Measurements from ENCODE around the gene KRTAP4-5.
"Not testable (repeated sequence)": the region's sequence is repeated elsewhere in the genome, so short reads cannot be mapped to it uniquely, and the experiment has no call there.

Gene KRTAP4-5

DNA sequence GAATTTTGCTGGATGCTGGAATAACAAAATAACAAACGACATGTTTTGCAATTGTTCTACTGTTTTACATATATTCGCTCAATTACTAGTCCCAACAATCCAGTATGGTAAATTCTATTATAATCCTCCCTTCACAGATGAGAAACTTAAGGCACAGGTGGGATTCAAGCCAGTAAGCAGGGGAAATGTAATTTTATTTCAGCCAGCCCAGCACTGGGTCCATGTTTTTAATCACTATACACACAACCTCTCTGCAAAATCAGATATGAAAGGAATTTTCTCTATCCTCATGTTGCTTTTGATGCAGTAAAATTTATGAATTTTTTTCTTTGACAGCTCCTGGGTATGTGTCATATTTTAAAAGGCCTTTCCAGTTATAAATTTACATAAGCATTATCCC lies 4.4 kb downstream of the KRTAP4-5 start:
- DNase-seq = no peak

DNA sequence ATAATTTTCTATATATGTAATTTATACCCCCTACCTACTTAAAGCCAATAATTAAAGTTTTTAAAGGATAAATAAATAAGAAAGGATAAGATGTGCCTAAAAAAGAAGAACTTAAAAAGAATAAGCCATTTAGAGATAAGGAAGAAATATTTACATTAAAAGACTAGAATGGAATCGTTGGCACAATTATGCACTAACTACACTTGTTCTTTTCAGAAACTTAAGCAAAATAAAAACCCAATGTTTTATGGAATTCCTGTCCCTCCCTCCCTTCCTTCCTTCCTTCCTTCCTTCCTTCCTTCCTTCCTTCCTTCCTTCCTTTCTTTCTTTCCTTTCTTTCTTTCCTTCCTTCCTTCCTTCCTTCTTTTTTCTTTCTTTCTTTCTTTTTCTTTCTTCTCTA lies 4.8 kb downstream of the KRTAP4-5 start:
- DNase-seq = no peak

DNA sequence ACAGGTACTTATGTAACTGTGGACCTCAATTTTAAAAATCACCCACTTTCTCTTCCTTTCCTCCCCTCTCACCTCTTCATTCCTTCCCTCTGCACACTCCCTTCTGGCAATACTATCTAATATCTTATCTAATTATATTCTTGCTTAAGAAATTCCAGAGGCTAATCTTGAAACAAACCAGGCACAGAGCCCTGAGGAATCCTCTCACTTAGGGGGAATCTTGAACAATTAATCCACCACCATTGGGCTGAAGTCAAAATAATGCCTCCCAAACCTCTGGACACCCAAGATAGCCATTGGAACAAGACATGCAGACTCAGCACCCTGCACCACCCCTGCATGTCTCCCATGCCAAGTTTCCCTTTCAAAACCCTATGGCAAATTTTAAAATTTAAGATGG lies 8.3 kb downstream of the KRTAP4-5 start:
- DNase-seq = no peak

DNA sequence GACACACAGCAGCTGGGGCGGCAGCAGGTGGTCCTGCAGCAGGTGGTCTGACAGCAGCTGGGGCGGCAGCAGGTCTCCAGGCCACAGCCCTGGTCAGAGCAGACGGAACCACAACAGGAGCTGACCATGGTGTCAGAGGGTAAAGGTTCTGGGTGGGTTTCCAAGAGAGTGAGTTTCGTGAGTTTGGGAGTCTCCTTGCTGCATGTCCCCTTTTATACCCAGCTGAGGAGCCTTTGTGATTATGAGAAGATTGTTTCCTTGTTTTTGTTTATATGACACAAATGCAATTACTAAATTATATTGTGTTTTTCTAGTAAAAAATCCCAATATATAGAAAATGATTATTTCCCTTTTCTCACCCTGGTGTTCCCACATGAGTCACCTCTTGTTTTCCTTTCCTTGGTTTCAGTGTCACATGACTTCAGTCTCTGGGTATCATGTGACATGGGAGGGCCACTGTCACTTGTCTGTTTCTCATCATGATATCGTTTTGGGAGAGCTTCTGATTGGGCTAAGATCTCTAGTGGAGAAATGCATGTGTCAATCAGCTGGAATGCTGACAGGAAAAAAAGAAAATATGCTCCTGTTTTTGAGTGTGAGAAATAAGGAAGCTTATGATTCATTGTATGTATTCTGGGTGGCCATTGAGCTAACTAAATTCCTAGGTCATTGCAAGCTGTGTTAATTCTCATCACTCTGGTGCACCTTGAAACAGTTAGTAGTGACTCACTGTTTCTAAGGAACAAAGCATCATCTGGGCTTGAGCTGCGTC lies 9.1 kb downstream of the KRTAP4-5 start, which contains the start of gene KRTAP4-6:
Gene KRTAP4-6, minus strand, starts transcription at position 185 of the 772 bp plus-strand sequence. Its CDS starts 57 bp downstream, at position 128.
- DNase-seq = no peak

DNA sequence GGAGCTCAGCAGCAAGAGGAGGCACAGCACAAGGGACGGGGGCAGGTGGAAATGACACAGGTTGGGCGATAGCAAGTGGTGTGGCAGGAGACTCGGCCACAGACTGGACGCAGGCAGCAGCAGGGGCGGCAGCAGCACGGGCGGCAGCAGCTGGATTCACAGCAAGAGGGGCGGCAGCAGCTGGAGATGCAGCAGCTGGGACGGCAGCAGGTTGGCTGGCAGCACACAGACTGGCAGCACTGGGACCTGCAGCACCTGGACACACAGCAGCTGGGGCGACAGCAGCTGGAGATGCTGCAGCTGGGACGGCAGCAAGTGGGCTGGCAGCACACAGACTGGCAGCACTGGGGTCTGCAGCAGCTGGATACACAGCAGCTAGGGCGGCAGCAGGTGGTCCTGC lies 9.8 kb downstream of the KRTAP4-5 start:
- DNase-seq = not testable (repeated sequence)

DNA sequence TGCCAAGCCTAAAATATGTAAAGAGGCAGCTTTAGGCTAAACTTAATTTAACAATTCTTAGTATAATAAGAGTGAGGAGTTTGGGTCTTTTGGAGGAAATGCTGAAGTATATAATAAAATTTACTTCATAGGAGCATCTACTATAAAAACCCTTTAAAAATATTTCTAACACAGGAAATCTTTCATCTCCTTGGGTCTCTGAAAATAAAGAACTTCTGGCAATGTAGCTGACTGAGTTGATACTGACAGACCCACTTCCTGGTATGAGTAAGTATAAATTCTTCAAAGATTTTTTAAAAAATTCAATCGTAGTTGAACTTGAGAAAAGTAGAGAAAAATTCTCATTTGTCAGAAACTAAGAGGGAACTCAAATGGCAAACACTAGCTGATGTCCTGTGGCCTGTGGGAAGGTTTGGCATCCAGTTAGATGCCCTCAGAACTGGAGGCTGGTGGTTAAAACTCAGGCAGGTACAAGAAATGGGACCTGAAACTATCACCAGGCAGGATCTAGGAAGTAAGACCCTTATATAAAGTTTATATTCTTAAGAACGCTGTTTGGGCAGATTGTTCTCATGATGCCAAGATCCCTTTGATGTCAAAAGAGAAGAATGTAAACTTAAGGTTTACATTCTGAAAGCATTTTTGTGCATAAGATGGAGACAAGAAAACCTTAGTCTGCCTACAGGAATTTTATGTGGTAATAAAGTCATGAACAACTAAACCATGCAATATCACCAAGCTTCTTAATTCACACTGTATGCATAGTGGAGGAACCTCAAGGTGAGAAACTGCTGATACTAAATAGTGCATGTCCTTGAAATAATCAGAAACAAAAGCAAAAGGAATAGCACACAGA lies 15.5 kb downstream of the KRTAP4-5 start:
- no peak for DNase-seq

DNA sequence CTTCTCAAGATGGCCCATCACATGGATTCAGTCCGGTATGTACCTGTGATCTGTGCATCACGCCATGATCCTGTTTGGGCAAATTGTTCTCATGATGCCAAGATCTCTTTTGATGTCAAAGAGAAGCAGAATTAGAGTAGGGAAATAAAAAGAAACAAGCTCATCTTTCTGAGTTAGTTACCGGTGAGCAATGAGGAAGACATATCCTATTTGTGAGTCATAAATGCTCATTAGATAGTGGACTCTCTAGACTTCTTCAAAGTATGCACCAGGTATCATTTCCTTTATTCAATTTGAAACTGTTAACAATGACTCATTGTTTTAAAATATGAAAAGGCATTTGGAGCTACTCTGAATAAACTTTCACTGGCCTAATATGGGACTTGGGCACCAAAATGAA lies 17.6 kb downstream of the KRTAP4-5 start:
- no peak for DNase-seq

DNA sequence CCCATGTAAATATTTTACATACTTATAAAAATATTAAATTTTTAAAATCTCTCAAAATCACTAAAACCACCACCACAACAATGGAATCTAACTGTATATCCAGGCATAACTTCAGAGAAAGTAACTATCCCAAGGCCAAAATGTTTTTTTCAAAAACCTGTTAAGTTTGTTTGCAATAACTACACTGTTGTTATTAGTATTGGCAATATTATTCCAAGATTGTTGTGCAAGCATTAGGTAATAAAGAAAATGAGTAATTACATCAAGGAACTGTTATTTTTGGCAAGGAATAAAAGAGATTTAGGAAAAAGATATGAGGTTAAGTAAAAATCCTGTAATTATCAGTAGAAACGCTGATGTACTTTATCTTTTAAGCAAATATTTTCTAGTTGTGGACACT lies 22.3 kb downstream of the KRTAP4-5 start:
- DNase-seq = no peak

DNA sequence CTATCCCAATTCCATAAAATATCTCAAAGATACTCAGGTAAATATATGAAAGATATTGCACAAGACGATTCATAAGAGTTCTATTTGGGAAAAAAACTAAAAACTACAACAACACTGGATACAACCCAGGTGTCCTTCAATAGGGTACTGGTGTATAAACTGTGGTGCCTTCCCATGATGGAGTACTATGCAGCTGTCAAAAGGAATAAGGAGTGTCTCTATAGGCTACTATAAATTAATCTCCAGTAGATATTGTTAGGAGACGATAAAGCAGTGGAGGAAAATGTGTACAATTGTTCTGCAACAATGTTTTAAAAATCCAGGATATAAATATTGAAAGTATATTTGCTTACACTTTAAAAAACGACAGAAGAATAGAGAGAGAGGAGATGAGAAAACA lies 23.2 kb downstream of the KRTAP4-5 start:
- DNase-seq = no peak

DNA sequence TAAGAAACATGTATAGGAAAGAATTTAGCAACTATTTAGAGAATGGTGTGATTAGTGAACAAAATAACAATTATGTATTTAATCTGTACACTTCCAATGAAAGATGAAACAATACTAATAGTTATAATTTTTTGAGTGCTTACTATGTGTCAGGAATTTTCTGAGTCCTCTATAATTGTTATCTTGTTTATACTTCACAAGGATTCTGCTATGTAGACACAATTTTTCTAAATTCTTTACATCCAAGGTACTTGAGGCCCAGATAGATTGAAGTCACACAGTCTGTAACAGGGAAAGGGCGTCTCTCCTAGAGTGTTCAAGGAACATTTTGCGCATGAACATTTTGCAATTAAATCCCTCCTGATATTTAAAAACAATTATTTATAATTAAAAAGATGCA lies 24.6 kb downstream of the KRTAP4-5 start:
- DNase-seq = no peak

DNA sequence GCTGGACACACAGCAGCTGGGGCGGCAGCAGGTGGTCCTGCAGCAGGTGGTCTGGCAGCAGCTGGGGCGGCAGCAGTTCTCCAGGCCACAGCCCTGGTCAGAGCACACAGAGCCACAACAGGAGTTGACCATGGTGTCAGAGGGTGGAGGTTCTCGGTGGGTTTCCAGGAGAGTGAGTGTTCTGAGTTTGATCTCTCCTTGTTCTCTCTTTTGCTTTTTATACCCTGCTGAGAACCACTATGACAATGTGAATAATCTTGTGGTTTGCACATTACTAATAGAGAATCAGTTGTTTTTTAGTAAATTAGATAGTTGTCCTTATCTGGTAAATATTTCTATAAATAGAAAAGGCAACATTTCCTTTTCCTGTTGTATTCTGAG lies 25.6 kb downstream of the KRTAP4-5 start, which contains the start of gene KRTAP4-12:
Gene KRTAP4-12, minus strand, starts transcription at position 192 of the 381 bp plus-strand sequence. Its CDS starts 60 bp downstream, at position 132.
- not testable (repeated sequence) for DNase-seq

DNA sequence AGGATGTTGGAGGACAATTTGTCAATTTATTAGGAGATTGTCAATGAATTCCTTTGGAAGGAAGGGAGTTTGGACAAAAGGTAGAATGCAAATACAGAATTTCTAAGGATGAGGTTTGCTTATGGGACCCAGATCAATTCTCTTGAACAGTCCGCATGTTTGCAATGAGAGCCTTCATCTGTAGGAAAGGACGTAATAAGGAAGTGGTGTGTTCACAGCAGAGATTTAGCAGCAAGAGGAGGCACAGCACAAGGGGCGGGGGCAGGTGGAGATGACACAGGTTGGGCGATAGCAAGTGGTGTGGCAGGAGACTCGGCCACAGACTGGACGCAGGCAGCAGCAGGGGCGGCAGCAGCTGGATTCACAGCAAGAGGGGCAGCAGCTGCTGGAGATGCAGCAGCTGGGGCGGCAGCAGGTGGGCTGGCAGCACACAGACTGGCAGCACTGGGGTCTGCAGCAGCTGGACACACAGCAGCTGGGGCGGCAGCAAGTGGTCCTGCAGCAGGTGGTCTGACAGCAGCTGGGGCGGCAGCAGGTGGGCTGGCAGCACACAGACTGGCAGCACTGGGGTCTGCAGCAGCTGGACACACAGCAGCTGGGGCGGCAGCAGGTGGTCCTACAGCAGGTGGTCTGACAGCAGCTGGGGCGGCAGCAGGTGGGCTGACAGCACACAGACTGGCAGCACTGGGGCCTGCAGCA lies 26.2 kb downstream of the KRTAP4-5 start:
- DNase-seq = not testable (repeated sequence)

DNA sequence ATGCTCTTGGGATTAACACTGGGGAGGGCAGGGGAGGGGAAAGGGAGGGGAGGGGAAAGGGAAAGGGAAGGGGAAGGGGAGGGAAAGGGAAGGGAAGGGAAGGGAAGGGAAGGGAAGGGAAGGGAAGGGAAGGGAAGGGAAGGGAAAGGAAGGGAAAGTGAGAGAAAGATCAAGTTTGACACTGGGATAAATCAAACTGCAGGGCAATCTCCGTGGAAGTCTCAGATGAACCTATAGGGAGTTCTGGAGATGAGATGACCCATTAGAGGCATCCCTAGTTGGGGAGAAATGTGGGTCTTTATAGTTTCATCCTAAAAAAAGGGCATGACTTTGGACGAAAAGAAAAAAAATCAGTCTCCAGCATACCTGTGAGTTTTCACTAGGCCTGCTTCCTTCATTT lies 27.9 kb downstream of the KRTAP4-5 start:
- DNase-seq = no peak

DNA sequence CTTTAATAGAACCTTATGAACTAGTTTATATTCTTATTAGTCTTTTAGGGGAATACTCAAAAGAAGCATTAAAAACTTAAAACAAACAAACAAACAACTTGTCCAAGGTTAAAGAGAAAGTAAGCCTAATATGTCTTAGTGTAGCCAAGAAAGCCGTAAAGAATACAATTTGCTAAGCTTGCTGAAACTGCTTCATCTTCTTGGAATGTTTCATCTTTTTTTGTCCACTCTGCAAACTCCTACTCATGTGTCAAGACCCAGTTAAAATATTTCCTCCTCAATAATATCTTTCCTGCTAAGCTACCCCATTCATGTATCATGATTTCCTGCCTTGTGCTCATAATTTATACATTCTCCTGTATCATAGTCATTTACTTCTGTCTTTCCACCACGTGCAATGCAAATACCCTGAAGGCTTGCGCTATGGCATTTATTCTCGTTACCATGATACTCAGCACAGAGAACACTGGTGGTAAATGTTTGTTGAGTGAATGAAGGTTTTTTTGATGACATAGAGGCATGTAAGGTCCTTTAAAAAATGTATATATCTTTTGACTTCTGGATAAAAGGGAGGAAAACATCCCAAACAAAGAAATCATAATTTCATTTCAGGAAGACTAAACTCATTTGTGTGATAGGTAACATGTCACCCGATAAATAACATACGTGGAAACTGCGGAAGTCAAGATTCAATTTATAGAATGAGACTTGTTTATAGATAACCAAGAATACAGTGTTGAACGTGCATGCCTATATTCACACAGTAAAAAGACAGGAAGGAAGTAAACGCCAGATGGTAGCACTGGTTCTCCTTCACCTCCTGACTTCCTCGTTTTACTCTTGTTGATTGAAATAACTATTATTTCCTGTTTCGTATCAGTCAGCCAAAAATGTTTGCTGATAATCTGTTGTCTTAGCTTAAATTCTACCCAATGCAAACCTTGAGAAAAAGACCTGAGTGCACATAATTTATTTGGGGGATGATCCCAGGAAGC lies 29.6 kb downstream of the KRTAP4-5 start:
- not testable (repeated sequence) for DNase-seq

DNA sequence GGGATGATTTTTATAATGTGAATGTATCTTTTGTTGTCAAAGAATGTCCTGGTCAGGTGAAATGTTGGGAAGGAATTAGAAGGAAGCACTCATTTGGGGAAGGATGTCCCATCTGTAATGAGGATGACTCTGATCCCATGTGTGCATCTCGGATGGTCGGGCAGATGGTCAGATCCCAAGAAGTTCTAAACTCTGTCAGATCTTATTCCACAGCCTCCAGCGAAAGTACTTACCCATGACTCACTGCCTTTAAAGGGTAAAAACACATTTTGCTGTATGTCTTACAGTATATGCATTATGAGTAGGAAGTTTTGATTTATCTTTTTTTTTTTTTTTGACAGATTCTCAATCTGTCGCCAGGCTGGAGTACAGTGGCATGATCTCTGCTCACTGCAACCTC lies 30.9 kb downstream of the KRTAP4-5 start:
- no peak for DNase-seq

DNA sequence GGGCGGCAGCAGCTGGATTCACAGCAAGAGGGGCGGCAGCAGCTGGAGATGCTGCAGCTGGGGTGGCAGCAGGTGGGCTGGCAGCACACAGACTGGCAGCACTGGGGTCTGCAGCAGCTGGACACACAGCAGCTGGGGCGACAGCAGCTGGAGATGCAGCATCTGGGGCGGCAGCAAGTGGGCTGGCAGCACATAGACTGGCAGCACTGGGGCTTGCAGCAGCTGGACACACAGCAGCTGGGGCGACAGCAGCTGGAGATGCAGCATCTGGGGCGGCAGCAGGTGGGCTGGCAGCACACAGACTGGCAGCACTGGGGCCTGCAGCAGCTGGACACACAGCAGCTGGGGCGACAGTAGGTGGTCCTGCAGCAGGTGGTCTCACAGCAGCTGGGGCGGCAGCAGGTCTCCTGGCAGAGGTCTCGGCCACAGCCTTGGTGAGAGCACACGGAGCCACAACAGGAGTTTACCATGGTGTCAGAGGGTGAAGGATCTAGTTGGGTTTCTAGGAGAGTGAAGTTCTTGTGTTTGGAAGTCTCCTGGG lies 31.7 kb downstream of the KRTAP4-5 start, which contains the start of gene KRTAP4-11:
Gene KRTAP4-11, minus strand, starts transcription at position 528 of the 541 bp plus-strand sequence. Its CDS starts 58 bp downstream, at position 470.
- DNase-seq = not testable (repeated sequence)

DNA sequence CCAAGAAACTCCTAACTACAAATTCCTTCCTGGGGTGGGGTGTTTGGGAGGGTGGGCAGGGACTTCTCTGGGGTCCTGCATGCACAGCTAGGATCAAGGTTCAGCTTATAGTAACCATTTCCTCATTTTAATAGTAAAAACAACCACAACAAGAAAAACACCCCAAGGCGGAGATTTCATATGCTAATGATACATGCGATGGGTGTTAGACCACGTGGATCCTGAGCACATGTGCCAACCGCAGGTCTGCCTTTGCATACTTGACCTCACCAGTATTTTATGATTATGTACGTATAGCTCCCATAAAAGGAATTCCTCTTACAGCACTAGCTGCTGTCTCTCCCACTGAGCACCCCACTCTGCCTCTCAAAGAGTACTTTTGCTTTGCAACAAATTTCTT lies 33.3 kb downstream of the KRTAP4-5 start:
- no peak for DNase-seq

DNA sequence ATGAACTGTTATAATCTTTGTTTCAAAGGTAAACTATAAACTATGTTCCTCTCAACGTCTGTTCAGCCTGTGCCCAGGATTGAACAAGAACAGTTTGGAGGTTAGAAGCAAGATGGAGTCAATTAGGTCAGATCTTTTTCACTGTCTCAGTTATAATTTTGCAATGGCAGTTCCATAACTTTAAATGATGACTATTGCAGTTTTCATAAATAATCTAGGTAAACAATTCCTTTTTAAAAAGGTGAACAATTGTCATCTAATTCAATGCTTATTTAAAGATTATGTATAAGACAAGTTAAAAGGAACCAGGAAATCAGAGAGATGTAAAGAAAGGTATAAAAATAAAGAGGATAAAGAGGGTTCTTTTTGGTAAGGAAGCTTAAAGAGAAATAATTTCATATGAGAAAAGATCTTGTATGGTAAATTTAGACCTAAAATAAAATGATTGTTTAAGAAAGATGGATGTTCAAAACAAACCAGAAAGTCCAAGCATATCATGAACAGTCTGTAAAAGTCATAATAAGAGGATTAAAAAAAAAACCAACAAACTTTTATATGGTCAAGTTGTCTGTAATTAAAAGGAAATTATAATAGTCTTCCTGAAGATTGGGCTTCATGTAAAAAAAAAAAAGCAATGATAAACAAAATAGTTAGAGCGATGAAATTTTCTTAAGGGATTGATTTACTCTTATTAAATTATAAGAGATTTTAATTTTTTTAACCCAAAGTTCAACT lies 38.3 kb downstream of the KRTAP4-5 start:
- DNase-seq = no peak

DNA sequence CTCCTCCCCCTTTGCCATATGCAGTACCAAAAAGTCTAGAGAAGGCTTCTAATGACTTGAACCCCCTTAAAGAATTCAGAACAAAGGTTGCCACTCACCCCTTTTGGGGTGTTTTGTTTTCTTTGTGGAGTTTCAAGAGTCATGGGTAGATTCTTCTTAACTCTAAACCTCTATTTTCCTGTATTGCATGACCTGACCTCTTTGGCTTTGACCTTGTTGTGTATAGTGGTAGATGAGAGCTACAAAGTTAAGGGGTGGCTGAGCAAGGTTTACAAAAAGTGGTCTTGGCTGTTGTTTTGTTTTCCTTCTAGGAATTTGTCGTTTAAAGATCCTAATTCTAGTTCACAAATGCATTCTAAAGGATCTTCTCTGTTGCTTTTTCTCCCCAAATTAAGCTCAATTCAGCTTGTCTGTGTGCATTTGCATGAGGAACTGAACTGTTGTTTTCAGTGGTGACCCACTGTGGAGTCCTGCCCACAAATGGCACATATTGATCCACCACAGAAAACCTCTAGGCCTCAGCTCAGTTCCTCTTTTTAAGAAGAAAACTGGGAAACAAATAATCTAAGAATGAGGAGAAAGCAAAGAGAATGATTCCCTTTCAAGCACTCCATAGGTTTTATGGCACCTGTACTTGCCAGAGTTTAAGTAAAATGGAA lies 40.8 kb downstream of the KRTAP4-5 start:
- DNase-seq = not testable (repeated sequence)

DNA sequence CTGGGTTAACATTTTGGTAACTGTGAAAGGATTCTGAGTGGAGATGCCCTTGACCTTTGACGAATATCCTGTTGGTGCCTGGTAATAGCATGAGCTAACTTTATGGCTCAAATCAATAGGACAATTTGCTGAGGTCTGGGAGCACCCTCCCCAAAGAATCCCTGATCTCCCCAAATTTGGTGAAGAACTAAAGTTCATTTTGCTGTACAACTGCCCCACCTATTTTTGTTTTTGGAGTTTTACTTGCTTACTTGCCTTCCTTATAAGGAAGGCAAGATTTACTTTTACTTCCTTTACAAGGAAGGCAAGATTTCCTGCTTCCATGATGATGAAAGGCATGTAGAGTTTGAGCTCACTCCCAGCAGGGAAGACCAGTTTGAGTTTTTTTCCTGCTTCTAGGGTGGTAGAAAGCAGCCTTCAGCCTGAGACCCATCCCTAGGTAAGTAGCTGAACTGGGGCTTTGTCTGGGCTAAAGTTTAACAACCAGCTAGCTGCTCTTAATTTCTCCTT lies 41.6 kb downstream of the KRTAP4-5 start:
- no peak for DNase-seq
